ENCODE results near the gene MAPK6.

Gene MAPK6

GRCh38 chr15:52083603-52084002, 64.6 kb downstream of the MAPK6 start:
- Histone ChIP-seq H3K4me2 (ENCODE audit: low read length) (no peak overlapping the region), H3K27ac (ENCODE audit: low read length) (no peak overlapping the region), H3K4me1 (ENCODE audit: low read length) (peaks cover 22% of the 10 kb centered on the region), H2AFZ (ENCODE audit: low read depth, low read length) (no peak overlapping the region), H3K4me3 (ENCODE audit: low read length) (no peak overlapping the region), H3K9me3 (ENCODE audit: insufficient read depth, low read length) (peaks cover 14% of the 10 kb centered on the region), H3K36me3 (replicated peaks; ENCODE audit: low read depth, low read length) (peaks cover 21% of the 10 kb centered on the region), H3K79me2 (ENCODE audit: low read length) (no peaks in the 10 kb centered on the region), H3K27me3 (ENCODE audit: low read depth, low read length) (no peaks in the 10 kb centered on the region), H3K9ac (ENCODE audit: low read length) (no peak overlapping the region), H4K20me1 (ENCODE audit: insufficient read depth, low read length) (no peaks in the 10 kb centered on the region)
- no peak for TF ChIP-seq EZH2phosphoT487 (IDR thresholded peaks at IDR 0.05; ENCODE audit: low read depth)
- no peak for TF ChIP-seq CTCF (IDR thresholded peaks at IDR 0.05; ENCODE audit: low read depth, low read length)

- peaks cover 31% of the 10 kb centered on the region for H3K36me3 ChIP-seq (replicated peaks; ENCODE audit: low read depth, low read length)
- H2AFZ ChIP-seq (ENCODE audit: low read depth, low read length), result no peak overlapping the region
- no peaks in the 10 kb centered on the region for H3K79me2 ChIP-seq (ENCODE audit: low read length)
- no peak overlapping the region for H3K4me2 ChIP-seq (ENCODE audit: low read length)
- no peak overlapping the region for H3K27ac ChIP-seq (ENCODE audit: low read length)
- H3K9ac ChIP-seq (ENCODE audit: low read length), result no peak overlapping the region
- H3K4me1 ChIP-seq (ENCODE audit: low read length), result peaks cover 19% of the 10 kb centered on the region
- H3K27me3 ChIP-seq (ENCODE audit: low read depth, low read length), result no peaks in the 10 kb centered on the region
- TF ChIP-seq CTCF (IDR thresholded peaks at IDR 0.05; ENCODE audit: low read depth, low read length), result no peak
- TF ChIP-seq EZH2phosphoT487 (IDR thresholded peaks at IDR 0.05; ENCODE audit: low read depth), result no peak
- no peak overlapping the region for H3K4me3 ChIP-seq (ENCODE audit: low read length)
- no peaks in the 10 kb centered on the region for H4K20me1 ChIP-seq (ENCODE audit: insufficient read depth, low read length)
- peaks cover 16% of the 10 kb centered on the region for H3K9me3 ChIP-seq (ENCODE audit: insufficient read depth, low read length)
Observed at GRCh38 chr15:52085299-52085698, 66.3 kb downstream of the MAPK6 start.

- Histone ChIP-seq H3K9me3 (ENCODE audit: insufficient read depth, low read length) (peaks cover 20% of the 10 kb centered on the region), H3K79me2 (ENCODE audit: low read length) (no peaks in the 10 kb centered on the region), H3K4me2 (ENCODE audit: low read length) (no peak overlapping the region), H3K27ac (ENCODE audit: low read length) (no peak overlapping the region), H3K36me3 (replicated peaks; ENCODE audit: low read depth, low read length) (peaks cover 36% of the 10 kb centered on the region), H2AFZ (ENCODE audit: low read depth, low read length) (no peak overlapping the region), H4K20me1 (ENCODE audit: insufficient read depth, low read length) (no peaks in the 10 kb centered on the region), H3K4me3 (ENCODE audit: low read length) (no peak overlapping the region), H3K27me3 (ENCODE audit: low read depth, low read length) (no peaks in the 10 kb centered on the region), H3K9ac (ENCODE audit: low read length) (no peak overlapping the region), H3K4me1 (ENCODE audit: low read length) (peaks cover 19% of the 10 kb centered on the region)
- no peak for TF ChIP-seq CTCF (IDR thresholded peaks at IDR 0.05; ENCODE audit: low read depth, low read length)
- TF ChIP-seq EZH2phosphoT487 (IDR thresholded peaks at IDR 0.05; ENCODE audit: low read depth), result no peak
Observed at GRCh38 chr15:52086011-52086786, 67.2 kb downstream of the MAPK6 start.

- H3K27me3 ChIP-seq (ENCODE audit: low read depth, low read length), result no peaks in the 10 kb centered on the region
- H3K36me3 ChIP-seq (replicated peaks; ENCODE audit: low read depth, low read length), result peaks cover 33% of the 10 kb centered on the region
- H2AFZ ChIP-seq (ENCODE audit: low read depth, low read length), result no peak overlapping the region
- TF ChIP-seq CTCF (IDR thresholded peaks at IDR 0.05; ENCODE audit: low read depth, low read length), result no peak
- no peak overlapping the region for H3K4me3 ChIP-seq (ENCODE audit: low read length)
- no peaks in the 10 kb centered on the region for H4K20me1 ChIP-seq (ENCODE audit: insufficient read depth, low read length)
- H3K9ac ChIP-seq (ENCODE audit: low read length), result no peak overlapping the region
- H3K4me1 ChIP-seq (ENCODE audit: low read length), result peaks cover 3% of the 10 kb centered on the region; the same call in 1 of the 2 replicates
- H3K9me3 ChIP-seq (ENCODE audit: insufficient read depth, low read length), result peaks cover 20% of the 10 kb centered on the region
- no peak overlapping the region for H3K27ac ChIP-seq (ENCODE audit: low read length)
- no peaks in the 10 kb centered on the region for H3K79me2 ChIP-seq (ENCODE audit: low read length)
- no peak overlapping the region for H3K4me2 ChIP-seq (ENCODE audit: low read length)
Observed at GRCh38 chr15:52090193-52090592, 71.2 kb downstream of the MAPK6 start.

Data from OCI-LY3 (cell line).